A549 (cell line): Measurements from ENCODE around the gene TSHZ2. TPM values are rescaled to one million over a fixed set of nuclear protein-coding genes. Genes with fewer than 3 reads are reported as not detected.

Experiments
- ATAC-seq, 2 experiments: fragments of 200-7000 bp in 1 of 2; fragments of >200 bp in 1 of 2; cut with Nextera tagmentation in 1 of 2; cut with Tn5 transposase in 1 of 2; 3 replicates each; pipeline versions ENCODE4 v1.8.0 to v1.9.1; 2018 to 2020; ENCODE audit warnings: mild to moderate bottlenecking in 1 of 2, moderate library complexity in 1 of 2
- CTCF ChIA-PET: fragments of 300-600 bp; sonication (Branson Sonifier 250); formaldehyde crosslinking; extraction: SDS; loops from one replicate; lab custom pipeline; 2021; ENCODE audit warnings: antibody characterized with exemption, inconsistent platforms; lab: Yijun Ruan, JAX
- POLR2A ChIA-PET: fragments of 350-600 bp; formaldehyde crosslinking; extraction: SDS; loops from one replicate; lab custom pipeline; 2021; ENCODE audit warnings: antibody characterized with exemption, inconsistent platforms; lab: Yijun Ruan, JAX
- DNase-seq, 2 experiments: peaks; one replicate each; pipeline versions ENCODE4 v3.0.0 to v3.0.0-alpha.2; 2011 to 2016; ENCODE audit warnings: low read depth in 1 of 2, low spot score in 1 of 2
- FAIRE-seq: peaks from 2 replicates; lab custom pipeline; 2011; peaks lifted over from hg19 to GRCh38; lab: Jason Lieb, UNC
- H3K27ac ChIP-seq, 2 experiments: fragments of >200 bp; sonication (Bioruptor Twin); formaldehyde crosslinking; 3 replicates each; pipeline ENCODE4 v1.5.1; 2016 to 2017
- H3K4me1 ChIP-seq: fragments of >200 bp; sonication (Bioruptor Twin); formaldehyde crosslinking; 3 replicates; pipeline ENCODE4 v1.6.1; 2016
- H3K4me2 ChIP-seq: fragments of >200 bp; sonication (Bioruptor Twin); formaldehyde crosslinking; 3 replicates; pipeline ENCODE4 v1.6.1; 2016
- H3K4me3 ChIP-seq: fragments of >200 bp; sonication (Bioruptor Twin); formaldehyde crosslinking; 3 replicates; pipeline ENCODE4 v1.5.1; 2016
- H3K9me3 ChIP-seq: fragments of >200 bp; sonication (Bioruptor Twin); formaldehyde crosslinking; 3 replicates; pipeline ENCODE4 v1.6.1; 2016
- BHLHE40 ChIP-seq: IDR thresholded peaks from 2 replicates; pipeline ENCODE4 v1.6.1; 2012; ENCODE audit warnings: low read depth, low read length, inconsistent platforms
- EP300 ChIP-seq, 2 experiments: fragments of >200 bp; sonication (Bioruptor Twin); formaldehyde crosslinking; IDR thresholded peaks; 2 replicates in 1 of 2; 3 replicates in 1 of 2; pipeline ENCODE4 v1.6.1; 2016 to 2017
- ESRRA ChIP-seq: fragments of 150-350 bp; IDR thresholded peaks from 2 replicates; pipeline ENCODE4 v1.6.1; 2014; ENCODE audit warnings: mild to moderate bottlenecking, low read length, borderline replicate concordance
- FOXS1 ChIP-seq: fragments of 250-450 bp; sonication (Bioruptor Pico); IDR thresholded peaks from 2 replicates; pipeline ENCODE4 v1.5.0; 2020; ENCODE audit warnings: mild to moderate bottlenecking, moderate library complexity
- HOXA7 ChIP-seq: fragments of 250-450 bp; sonication (Bioruptor Pico); IDR thresholded peaks from 2 replicates; pipeline ENCODE4 v1.5.0; 2020; ENCODE audit warnings: mild to moderate bottlenecking, moderate library complexity
- HOXB13 ChIP-seq: fragments of 250-450 bp; sonication (Bioruptor Pico); IDR thresholded peaks from 2 replicates; pipeline ENCODE4 v1.5.0; 2020; ENCODE audit warnings: low read depth, mild to moderate bottlenecking, moderate library complexity
- JUN ChIP-seq, 2 experiments: fragments of >200 bp; sonication (Bioruptor Twin); formaldehyde crosslinking; IDR thresholded peaks; 2 replicates in 1 of 2; 3 replicates in 1 of 2; pipeline ENCODE4 v1.6.1; 2016 to 2017
- JUNB ChIP-seq: fragments of >200 bp; sonication (Bioruptor Twin); formaldehyde crosslinking; IDR thresholded peaks from 2 replicates; pipeline ENCODE4 v1.6.1; 2016
- KDM5A ChIP-seq: fragments of 200-600 bp; sonication (generic); IDR thresholded peaks from 2 replicates; pipeline ENCODE4 v1.6.1; 2016; ENCODE audit warnings: antibody characterized with exemption, mild to moderate bottlenecking
- MAFK ChIP-seq: fragments of 450-650 bp; IDR thresholded peaks from 2 replicates; pipeline ENCODE4 v1.6.1; 2014; ENCODE audit not compliant: partially characterized antibody
- MAX ChIP-seq: IDR thresholded peaks from 2 replicates; pipeline ENCODE4 v1.6.1; 2012
- MYC ChIP-seq: IDR thresholded peaks from 2 replicates; pipeline ENCODE4 v1.6.1; 2012; ENCODE audit warnings: mild to moderate bottlenecking, inconsistent platforms, low read length, improper control_type of control experiment, borderline replicate concordance
- PBX3 ChIP-seq: IDR thresholded peaks from 2 replicates; pipeline ENCODE4 v1.6.1; 2012
- RAD21 ChIP-seq, 2 experiments: fragments of >200 bp in 1 of 2; sonication (Bioruptor Twin) in 1 of 2; formaldehyde crosslinking in 1 of 2; IDR thresholded peaks in 1 of 2; conservative IDR thresholded peaks in 1 of 2; 2 replicates in 1 of 2; 3 replicates in 1 of 2; pipeline ENCODE4 v1.6.1; 2012 to 2018; ENCODE audit warnings: inconsistent platforms in 1 of 2
- RCOR1 ChIP-seq: fragments of 150-350 bp; IDR thresholded peaks from 2 replicates; pipeline ENCODE4 v1.6.1; 2014; ENCODE audit warnings: antibody characterized with exemption, low read length, low read depth
- REST ChIP-seq: fragments of 200-600 bp; sonication (generic); IDR thresholded peaks from 2 replicates; pipeline ENCODE4 v1.6.1; 2016; ENCODE audit warnings: antibody characterized with exemption, mild to moderate bottlenecking, moderate library complexity
- RFX5 ChIP-seq: fragments of 450-650 bp; IDR thresholded peaks from 2 replicates; pipeline ENCODE4 v1.7.1; 2014; ENCODE audit warnings: antibody characterized with exemption, mild to moderate bottlenecking, moderate library complexity
- RNF2 ChIP-seq: fragments of 200-600 bp; sonication (generic); IDR thresholded peaks from 2 replicates; pipeline ENCODE4 v1.6.1; 2016; ENCODE audit warnings: low read depth, mild to moderate bottlenecking, antibody characterized with exemption, moderate library complexity, borderline replicate concordance
- TFCP2L1 ChIP-seq: fragments of 250-450 bp; sonication (Bioruptor Pico); IDR thresholded peaks from 2 replicates; pipeline ENCODE4 v1.5.0; 2021; ENCODE audit warnings: mild to moderate bottlenecking
- ZC3H11A ChIP-seq: fragments of 450-650 bp; IDR thresholded peaks from 2 replicates; pipeline ENCODE4 v1.6.1; 2014; ENCODE audit warnings: antibody characterized with exemption, mild to moderate bottlenecking
- ZFP36 ChIP-seq: fragments of 450-650 bp; IDR thresholded peaks from 2 replicates; pipeline ENCODE4 v1.6.1; 2014; ENCODE audit warnings: borderline replicate concordance; ENCODE audit not compliant: partially characterized antibody
- ZNF302 ChIP-seq: fragments of 250-450 bp; sonication (Bioruptor Pico); IDR thresholded peaks from 2 replicates; pipeline ENCODE4 v1.9.0; 2021; ENCODE audit warnings: inconsistent platforms, mild to moderate bottlenecking, moderate library complexity
- WGBS: methylation state at CpG from one replicate; pipeline ENCODE4 v1.1.6; 2017; ENCODE audit errors: missing lambda C conversion rate; 5-methylcytosine and 5-hydroxymethylcytosine counted together
- polyA plus RNA-seq, 4 experiments: library from polyadenylated mRNA; depleted of rRNA in 3 of 4; stranded (reverse); fragments of >200 nt; fragmentation: RNase III in 1 of 4; extraction: RNeasy Plus Mini Kit Qiagen cat#74134 plus additional on column Dnase treatment in 1 of 4; gene quantifications; 2 replicates in 3 of 4; 3 replicates in 1 of 4; pipeline ENCODE4 v1.2.3, GENCODE V29; 2011 to 2017

TSHZ2 gene
- polyA plus RNA-seq, 2 of the 4 experiments (the other 2 are of a cell fraction) = not detected

GRCh38 chr20:53291548-53291947 is 319.4 kb downstream of the TSHZ2 start:
- 22% methylated on average over 3 of the region's 3 CpGs for WGBS
- FAIRE-seq (no peak), ATAC-seq (peak in 1 of 2 experiments; percentile 47; a peak in 1 of 6 replicates), DNase-seq (no peak)
- Histone ChIP-seq H3K4me3 (no peak overlapping the region), H3K4me2 (no peak overlapping the region), H3K27ac (no peak overlapping the region), H3K9me3 (no peaks in the 10 kb centered on the region), H3K4me1 (no peaks in the 10 kb centered on the region)
- no peak for TF ChIP-seq MAFK
- no peak for TF ChIP-seq MAX
- TF ChIP-seq JUN (IDR thresholded peaks at IDR 0.05) = no peak
- TF ChIP-seq ESRRA = no peak
- TF ChIP-seq RAD21 (conservative IDR thresholded peaks at IDR 0.05 in 1 of 2, IDR thresholded peaks at IDR 0.05 in 1 of 2) = no peak
- no peak for TF ChIP-seq BHLHE40
- TF ChIP-seq HOXB13 (CRISPR knock-in tag) = no peak
- TF ChIP-seq JUNB = no peak
- no peak for TF ChIP-seq TFCP2L1 (CRISPR knock-in tag)
- TF ChIP-seq PBX3 = no peak
- ChIA-PET CTCF (no interaction called here), POLR2A (no interaction called here)

- DNase-seq = no peak
- no peak for ATAC-seq
- 0% methylated on average over 1 of the region's 1 CpG for WGBS
- Histone ChIP-seq H3K4me1 (no peaks in the 10 kb centered on the region), H3K4me3 (no peak overlapping the region), H3K4me2 (no peak overlapping the region), H3K27ac (no peak overlapping the region)
- no peak for FAIRE-seq
- ChIA-PET CTCF (no interaction called here), POLR2A (no interaction called here)
- TF ChIP-seq RFX5 = no peak
- no peak for TF ChIP-seq EP300 (IDR thresholded peaks at IDR 0.05)
- no peak for TF ChIP-seq HOXA7 (CRISPR knock-in tag)
- no peak for TF ChIP-seq FOXS1 (CRISPR knock-in tag)
- no peak for TF ChIP-seq RCOR1
- TF ChIP-seq MAFK = no peak
- no peak for TF ChIP-seq ZNF302 (CRISPR knock-in tag)
- no peak for TF ChIP-seq RAD21 (conservative IDR thresholded peaks at IDR 0.05 in 1 of 2, IDR thresholded peaks at IDR 0.05 in 1 of 2)
- TF ChIP-seq MYC = no peak
- no peak for TF ChIP-seq ZFP36
- no peak for TF ChIP-seq ZC3H11A
- no peak for TF ChIP-seq KDM5A
- TF ChIP-seq REST = no peak
- TF ChIP-seq RNF2 = no peak
- no peak for TF ChIP-seq MAX
- no peak for TF ChIP-seq JUNB
- TF ChIP-seq, all 56 proteins: peak for 0
- no peaks in the 10 kb centered on the region for H3K9me3 ChIP-seq
Observed at GRCh38 chr20:53292347-53292746, 320.2 kb downstream of the TSHZ2 start.
